ENCODE data around the gene PCDH18.
"Not testable (repeated sequence)": the region's sequence is repeated elsewhere in the genome, so short reads cannot be mapped to it uniquely, and the experiment has no call there.

PCDH18 gene

GRCh38 chr4:137531986-137532868, at the start of gene PCDH18:
Gene PCDH18 (minus strand): TSS chr4:137532494. CDS start chr4:137532088, 406 bp downstream.
- peak; percentile 90 for DNase-seq (ENCODE audit: low read depth, low spot score)

GRCh38 chr4:137576446-137576845, 44.2 kb upstream of the PCDH18 start:
- no peak for DNase-seq (ENCODE audit: low read depth, low spot score)

GRCh38 chr4:137572647-137573046, 40.4 kb upstream of the PCDH18 start:
- no peak for DNase-seq (ENCODE audit: low read depth, low spot score)

GRCh38 chr4:137572163-137572562, 39.9 kb upstream of the PCDH18 start:
- no peak for DNase-seq (ENCODE audit: low read depth, low spot score)

GRCh38 chr4:137559801-137560200, 27.5 kb upstream of the PCDH18 start:
- no peak for DNase-seq (ENCODE audit: low read depth, low spot score)

GRCh38 chr4:137558951-137559350, 26.7 kb upstream of the PCDH18 start:
- DNase-seq (ENCODE audit: low read depth, low spot score), result no peak

- no peak for DNase-seq (ENCODE audit: low read depth, low spot score)
These were observed 13.2 kb upstream of the PCDH18 start for GRCh38 chr4:137545461-137545861.

- no peak for DNase-seq (ENCODE audit: low read depth, low spot score)
These were observed 11.4 kb upstream of the PCDH18 start for GRCh38 chr4:137543648-137544047.

- DNase-seq (ENCODE audit: low read depth, low spot score), result no peak
These were observed 10.9 kb upstream of the PCDH18 start for GRCh38 chr4:137543198-137543597.

GRCh38 chr4:137541876-137542646, 9.8 kb upstream of the PCDH18 start:
- no peak for DNase-seq (ENCODE audit: low read depth, low spot score)

GRCh38 chr4:137541181-137541580, 8.9 kb upstream of the PCDH18 start:
- DNase-seq (ENCODE audit: low read depth, low spot score), result no peak

GRCh38 chr4:137540356-137540755, 8.1 kb upstream of the PCDH18 start:
- DNase-seq (ENCODE audit: low read depth, low spot score), result no peak

- DNase-seq (ENCODE audit: low read depth, low spot score), result no peak
These were observed 6.2 kb upstream of the PCDH18 start for GRCh38 chr4:137538526-137538925.

- DNase-seq (ENCODE audit: low read depth, low spot score), result not testable (repeated sequence)
These were observed 5.5 kb upstream of the PCDH18 start for GRCh38 chr4:137537807-137538206.

GRCh38 chr4:137536789-137537561, 4.7 kb upstream of the PCDH18 start:
- no peak for DNase-seq (ENCODE audit: low read depth, low spot score)

- no peak for DNase-seq (ENCODE audit: low read depth, low spot score)
These were observed 3.4 kb upstream of the PCDH18 start for GRCh38 chr4:137535718-137536117.

GRCh38 chr4:137534516-137534915, 2.2 kb upstream of the PCDH18 start:
- no peak for DNase-seq (ENCODE audit: low read depth, low spot score)

GRCh38 chr4:137533855-137534254, 1.6 kb upstream of the PCDH18 start:
- DNase-seq (ENCODE audit: low read depth, low spot score), result no peak

- no peak for DNase-seq (ENCODE audit: low read depth, low spot score)
These were observed 559 bp upstream of the PCDH18 start for GRCh38 chr4:137532869-137533236.

GRCh38 chr4:137531168-137531985, 917 bp downstream of the PCDH18 start:
- no peak for DNase-seq (ENCODE audit: low read depth, low spot score)

- DNase-seq (ENCODE audit: low read depth, low spot score), result no peak
These were observed 2.1 kb downstream of the PCDH18 start for GRCh38 chr4:137530176-137530575.
